ENCODE results near the gene CRY1.

The CRY1 gene

DNA sequence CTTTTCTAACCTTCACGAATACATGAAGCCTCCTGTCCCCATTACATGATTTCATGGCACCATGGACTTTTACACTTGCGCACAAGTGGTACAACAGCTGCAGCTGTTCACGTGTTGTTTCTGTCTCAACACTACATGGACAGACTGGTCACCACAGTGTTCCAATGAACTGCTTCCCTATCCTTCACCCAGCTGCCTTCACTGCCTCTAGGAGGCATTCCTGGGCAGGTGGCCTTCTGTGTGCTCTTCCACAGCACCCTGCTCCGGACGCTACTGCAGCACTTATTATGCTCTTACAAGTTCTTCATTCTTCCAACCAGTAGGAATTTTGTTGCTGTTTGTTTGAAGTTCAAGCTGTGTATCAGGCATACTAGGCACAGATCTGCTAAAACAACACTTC lies 107.9 kb downstream of the CRY1 start:
- H3K79me2 ChIP-seq (ENCODE audit: insufficient read depth, low read length), result no peaks in the 10 kb centered on the region
- peak overlapping the region; percentile 81 for H3K4me3 ChIP-seq (ENCODE audit: low read length, poor library complexity, severe bottlenecking)
- no peak for TF ChIP-seq EZH2phosphoT487 (IDR thresholded peaks at IDR 0.05; ENCODE audit: borderline replicate concordance)
- TF ChIP-seq, protein P1, sequence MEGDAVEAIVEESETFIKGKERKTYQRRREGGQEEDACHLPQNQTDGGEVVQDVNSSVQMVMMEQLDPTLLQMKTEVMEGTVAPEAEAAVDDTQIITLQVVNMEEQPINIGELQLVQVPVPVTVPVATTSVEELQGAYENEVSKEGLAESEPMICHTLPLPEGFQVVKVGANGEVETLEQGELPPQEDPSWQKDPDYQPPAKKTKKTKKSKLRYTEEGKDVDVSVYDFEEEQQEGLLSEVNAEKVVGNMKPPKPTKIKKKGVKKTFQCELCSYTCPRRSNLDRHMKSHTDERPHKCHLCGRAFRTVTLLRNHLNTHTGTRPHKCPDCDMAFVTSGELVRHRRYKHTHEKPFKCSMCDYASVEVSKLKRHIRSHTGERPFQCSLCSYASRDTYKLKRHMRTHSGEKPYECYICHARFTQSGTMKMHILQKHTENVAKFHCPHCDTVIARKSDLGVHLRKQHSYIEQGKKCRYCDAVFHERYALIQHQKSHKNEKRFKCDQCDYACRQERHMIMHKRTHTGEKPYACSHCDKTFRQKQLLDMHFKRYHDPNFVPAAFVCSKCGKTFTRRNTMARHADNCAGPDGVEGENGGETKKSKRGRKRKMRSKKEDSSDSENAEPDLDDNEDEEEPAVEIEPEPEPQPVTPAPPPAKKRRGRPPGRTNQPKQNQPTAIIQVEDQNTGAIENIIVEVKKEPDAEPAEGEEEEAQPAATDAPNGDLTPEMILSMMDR (conservative IDR thresholded peaks at IDR 0.05; ENCODE audit: low read length), result no peak
- no peaks in the 10 kb centered on the region for H3K9me2 ChIP-seq (replicated peaks; ENCODE audit: low read depth, low read length)
- no peak overlapping the region for H2AFZ ChIP-seq (ENCODE audit: low read length)
- H4K20me1 ChIP-seq (ENCODE audit: insufficient read depth, low read length, poor library complexity, severe bottlenecking), result no peaks in the 10 kb centered on the region
- peaks cover 21% of the 10 kb centered on the region for H3K4me1 ChIP-seq (ENCODE audit: insufficient read depth, low read length, poor library complexity, severe bottlenecking)
- peak overlapping the region; percentile 78 for H3K4me2 ChIP-seq (ENCODE audit: low read depth, low read length, poor library complexity, severe bottlenecking)
- no peaks in the 10 kb centered on the region for H3K27me3 ChIP-seq (ENCODE audit: insufficient read depth, low read length, poor library complexity, severe bottlenecking)
- H3K9ac ChIP-seq (ENCODE audit: low read depth, low read length, poor library complexity, severe bottlenecking), result no peak overlapping the region
- no peaks in the 10 kb centered on the region for H3K9me3 ChIP-seq (ENCODE audit: insufficient read depth, low read depth, low read length)
- no peaks in the 10 kb centered on the region for H3K36me3 ChIP-seq (ENCODE audit: insufficient read depth, low read length)
- no peaks in the 10 kb centered on the region for H3F3A ChIP-seq (ENCODE audit: low read depth)

DNA sequence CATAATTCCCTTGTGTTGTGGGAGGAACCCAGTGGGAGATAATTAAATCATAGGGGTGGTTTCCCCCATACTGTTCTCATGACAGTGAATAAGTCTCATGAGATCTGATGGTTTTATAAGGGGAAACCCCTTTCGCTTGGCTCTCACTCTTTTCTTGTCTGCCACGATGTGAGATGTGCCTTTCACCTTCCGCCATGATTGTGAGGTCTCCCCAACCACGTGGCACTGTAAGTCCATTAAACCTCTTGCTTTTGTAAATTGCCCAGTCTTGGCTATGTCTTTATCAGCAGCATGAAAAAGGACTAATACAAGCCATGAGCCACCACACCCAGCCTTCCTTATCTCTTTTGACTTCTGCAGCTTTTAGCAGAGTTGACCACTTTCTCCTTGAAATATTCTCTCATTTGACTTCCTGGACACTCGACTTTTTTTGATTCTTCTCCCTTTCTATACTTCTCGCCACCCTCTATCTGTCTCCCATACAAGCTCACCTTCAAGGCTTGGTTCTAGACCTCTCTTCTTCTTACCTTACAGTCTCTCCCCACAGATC lies 108.7 kb downstream of the CRY1 start:
- no peak overlapping the region for H3K4me3 ChIP-seq (ENCODE audit: low read length, poor library complexity, severe bottlenecking)
- TF ChIP-seq, protein P1 (conservative IDR thresholded peaks at IDR 0.05; ENCODE audit: low read length), result no peak
- no peak for TF ChIP-seq EZH2phosphoT487 (IDR thresholded peaks at IDR 0.05; ENCODE audit: borderline replicate concordance)

DNA sequence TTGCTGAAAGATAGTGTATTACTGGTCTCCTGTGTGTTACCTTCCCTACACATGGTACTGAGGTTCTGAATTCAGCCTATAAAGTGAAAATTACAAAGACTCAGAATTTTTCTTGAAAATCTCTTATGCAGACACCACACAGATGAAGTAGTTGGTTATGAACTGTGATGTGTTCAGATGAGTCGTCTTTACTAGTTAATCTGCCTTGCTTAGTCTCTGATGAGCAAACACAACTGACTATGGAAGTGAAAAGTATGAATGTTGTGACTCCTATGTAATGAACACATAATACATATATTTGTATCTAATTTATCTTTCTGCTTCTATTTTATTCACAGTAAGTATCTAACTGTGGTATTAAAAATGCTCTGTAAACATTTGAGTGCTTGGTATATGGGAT lies 111.1 kb downstream of the CRY1 start:
- no peaks in the 10 kb centered on the region for H3F3A ChIP-seq (ENCODE audit: low read depth)
- H3K9me2 ChIP-seq (replicated peaks; ENCODE audit: low read depth, low read length), result no peaks in the 10 kb centered on the region
- H3K9me3 ChIP-seq (ENCODE audit: insufficient read depth, low read depth, low read length), result no peaks in the 10 kb centered on the region
- H2AFZ ChIP-seq (ENCODE audit: low read length), result no peak overlapping the region
- H3K4me1 ChIP-seq (ENCODE audit: insufficient read depth, low read length, poor library complexity, severe bottlenecking), result peaks cover 21% of the 10 kb centered on the region
- no peak for TF ChIP-seq EZH2phosphoT487 (IDR thresholded peaks at IDR 0.05; ENCODE audit: borderline replicate concordance)
- TF ChIP-seq, protein P1 (conservative IDR thresholded peaks at IDR 0.05; ENCODE audit: low read length), result no peak
- no peaks in the 10 kb centered on the region for H4K20me1 ChIP-seq (ENCODE audit: insufficient read depth, low read length, poor library complexity, severe bottlenecking)
- H3K36me3 ChIP-seq (ENCODE audit: insufficient read depth, low read length), result no peaks in the 10 kb centered on the region
- no peak overlapping the region for H3K4me3 ChIP-seq (ENCODE audit: low read length, poor library complexity, severe bottlenecking)
- H3K4me2 ChIP-seq (ENCODE audit: low read depth, low read length, poor library complexity, severe bottlenecking), result no peak overlapping the region
- no peaks in the 10 kb centered on the region for H3K79me2 ChIP-seq (ENCODE audit: insufficient read depth, low read length)
- no peak overlapping the region for H3K9ac ChIP-seq (ENCODE audit: low read depth, low read length, poor library complexity, severe bottlenecking)
- H3K27me3 ChIP-seq (ENCODE audit: insufficient read depth, low read length, poor library complexity, severe bottlenecking), result no peaks in the 10 kb centered on the region

More for the DNA sequence above, 108.7 kb downstream of the CRY1 start:
- peaks cover 21% of the 10 kb centered on the region for H3K4me1 ChIP-seq (ENCODE audit: insufficient read depth, low read length, poor library complexity, severe bottlenecking)
- no peak overlapping the region for H3K9ac ChIP-seq (ENCODE audit: low read depth, low read length, poor library complexity, severe bottlenecking)
- no peak overlapping the region for H3K4me2 ChIP-seq (ENCODE audit: low read depth, low read length, poor library complexity, severe bottlenecking)
- no peaks in the 10 kb centered on the region for H4K20me1 ChIP-seq (ENCODE audit: insufficient read depth, low read length, poor library complexity, severe bottlenecking)
- no peaks in the 10 kb centered on the region for H3K36me3 ChIP-seq (ENCODE audit: insufficient read depth, low read length)
- H3K79me2 ChIP-seq (ENCODE audit: insufficient read depth, low read length), result no peaks in the 10 kb centered on the region
- H2AFZ ChIP-seq (ENCODE audit: low read length), result no peak overlapping the region
- no peaks in the 10 kb centered on the region for H3F3A ChIP-seq (ENCODE audit: low read depth)
- no peaks in the 10 kb centered on the region for H3K9me2 ChIP-seq (replicated peaks; ENCODE audit: low read depth, low read length)
- H3K27me3 ChIP-seq (ENCODE audit: insufficient read depth, low read length, poor library complexity, severe bottlenecking), result no peaks in the 10 kb centered on the region
- no peaks in the 10 kb centered on the region for H3K9me3 ChIP-seq (ENCODE audit: insufficient read depth, low read depth, low read length)
